Tibial artery (tissue), 4 donors: Measurements from ENCODE around the gene MBNL2.

ENCODE experiments used
- DNase-seq, 2 donors: peaks; one replicate each; pipeline ENCODE4 v3.0.0-alpha.2; 2019
- H3K27ac ChIP-seq, 2 donors: fragments of 200-600 bp; sonication (generic) in 1 of 2; 1 replicate in 1 of 2; 2 replicates in 1 of 2; pipeline ENCODE4 v1.5.1; 2018 to 2019; ENCODE audit warnings: mild to moderate bottlenecking in 1 of 2
- H3K27me3 ChIP-seq, 2 donors: fragments of 200-600 bp; sonication (generic) in 1 of 2; one replicate each; pipeline versions ENCODE4 v1.5.1 to v1.6.0; 2016 to 2019
- H3K36me3 ChIP-seq, 3 donors: fragments of 200-600 bp; sonication (generic) in 2 of 3; one replicate each; pipeline ENCODE4 v1.5.1; 2016 to 2019; ENCODE audit warnings: mild to moderate bottlenecking in 2 of 3
- H3K4me1 ChIP-seq, 4 donors: fragments of 200-600 bp; sonication (generic) in 2 of 4; 1 replicate in 3 of 4; 2 replicates in 1 of 4; pipeline ENCODE4 v1.5.1; 2016 to 2019
- H3K4me3 ChIP-seq, 2 donors: fragments of 200-600 bp; sonication (generic) in 1 of 2; 1 replicate in 1 of 2; 2 replicates in 1 of 2; pipeline ENCODE4 v1.5.1; 2018 to 2019; ENCODE audit warnings: mild to moderate bottlenecking in 2 of 2
- H3K9me3 ChIP-seq, 3 donors: fragments of 200-600 bp; sonication (generic) in 1 of 3; one replicate each; pipeline ENCODE4 v1.5.1; 2016 to 2019
- CTCF ChIP-seq, 2 experiments: fragments of 200-600 bp in 1 of 2; fragments of 450-650 bp in 1 of 2; IDR thresholded peaks; one replicate each; pipeline ENCODE4 v1.5.1; 2017 to 2019; ENCODE audit warnings: antibody characterized with exemption in 2 of 2, mild to moderate bottlenecking in 1 of 2, moderate library complexity in 1 of 2
- intact Hi-C: fragments of 100-400 bp; cut with DNase I; formaldehyde crosslinking; loops from one replicate; pipeline ENCODE4 v1.15.0; 2023; ENCODE audit warnings: low total_unique reads

Gene MBNL2

GRCh38 chr13:97258801-97259200 is 36.7 kb downstream of the MBNL2 start:
- intact Hi-C loops: no loop called here
- no peaks in the 10 kb centered on the region for H3K27me3 ChIP-seq
- no peaks in the 10 kb centered on the region for H3K36me3 ChIP-seq
- H3K4me1 ChIP-seq: peaks cover 0 to 90% (median 75%) of the 10 kb centered on the region in 4 donors
- peak overlapping the region; percentile 68 to 71 for H3K27ac ChIP-seq
- no peak for TF ChIP-seq CTCF (IDR thresholded peaks at IDR 0.05)
- no peak for DNase-seq
- no peaks in the 10 kb centered on the region for H3K9me3 ChIP-seq
- no peak overlapping the region for H3K4me3 ChIP-seq

GRCh38 chr13:97259410-97259797 is 37.3 kb downstream of the MBNL2 start:
- Histone ChIP-seq H3K4me1 (peaks cover 0 to 85% (median 74%) of the 10 kb centered on the region in 4 donors), H3K27me3 (no peaks in the 10 kb centered on the region), H3K4me3 (no peak overlapping the region), H3K27ac (peak overlapping the region; percentile 68 to 71), H3K9me3 (no peaks in the 10 kb centered on the region), H3K36me3 (no peaks in the 10 kb centered on the region)
- no peak for DNase-seq
- intact Hi-C loops: no loop called here
- TF ChIP-seq CTCF (IDR thresholded peaks at IDR 0.05): no peak

GRCh38 chr13:97259798-97260714 is 37.9 kb downstream of the MBNL2 start:
- TF ChIP-seq CTCF (IDR thresholded peaks at IDR 0.05): no peak
- Histone ChIP-seq H3K9me3 (no peaks in the 10 kb centered on the region), H3K27ac (peak overlapping the region; percentile 68 to 71), H3K4me3 (no peak overlapping the region), H3K4me1 (peaks cover 0 to 85% (median 73%) of the 10 kb centered on the region in 4 donors), H3K27me3 (no peaks in the 10 kb centered on the region), H3K36me3 (no peaks in the 10 kb centered on the region)
- intact Hi-C loops: no loop called here
- peak in 1 of 2 donors; percentile 66 for DNase-seq

- intact Hi-C loops: no loop called here
- Histone ChIP-seq H3K4me3 (no peak overlapping the region), H3K27me3 (no peaks in the 10 kb centered on the region), H3K36me3 (no peaks in the 10 kb centered on the region), H3K9me3 (no peaks in the 10 kb centered on the region), H3K27ac (peak overlapping the region; percentile 68 to 71), H3K4me1 (peaks cover 0 to 85% (median 69%) of the 10 kb centered on the region in 4 donors)
- DNase-seq: no peak
- no peak for TF ChIP-seq CTCF (IDR thresholded peaks at IDR 0.05)
Measured at GRCh38 chr13:97261254-97262005, 39.3 kb downstream of the MBNL2 start.

GRCh38 chr13:97262058-97262457 is 39.9 kb downstream of the MBNL2 start:
- no peak overlapping the region for H3K4me3 ChIP-seq
- H3K36me3 ChIP-seq: no peaks in the 10 kb centered on the region
- DNase-seq: no peak
- H3K27me3 ChIP-seq: no peaks in the 10 kb centered on the region
- peaks cover 0 to 85% (median 67%) of the 10 kb centered on the region in 4 donors for H3K4me1 ChIP-seq
- H3K27ac ChIP-seq: peak overlapping the region; percentile 68 to 71
- intact Hi-C loops: no loop called here
- no peaks in the 10 kb centered on the region for H3K9me3 ChIP-seq
- no peak for TF ChIP-seq CTCF (IDR thresholded peaks at IDR 0.05)
